GM18498 (cell line): ENCODE data around the gene SGK1.

ENCODE experiments used
- ATAC-seq: cut with Tn5 transposase; IDR thresholded peaks from one replicate; pipeline ENCODE4 v1.9.1; 2021; ENCODE audit warnings: mild to moderate bottlenecking, moderate library complexity; ENCODE audit not compliant: unreplicated experiment

SGK1 gene

GRCh38 chr6:134174672-134175531, 143.0 kb downstream of the SGK1 start:
- peak; percentile 89 for ATAC-seq

DNA sequence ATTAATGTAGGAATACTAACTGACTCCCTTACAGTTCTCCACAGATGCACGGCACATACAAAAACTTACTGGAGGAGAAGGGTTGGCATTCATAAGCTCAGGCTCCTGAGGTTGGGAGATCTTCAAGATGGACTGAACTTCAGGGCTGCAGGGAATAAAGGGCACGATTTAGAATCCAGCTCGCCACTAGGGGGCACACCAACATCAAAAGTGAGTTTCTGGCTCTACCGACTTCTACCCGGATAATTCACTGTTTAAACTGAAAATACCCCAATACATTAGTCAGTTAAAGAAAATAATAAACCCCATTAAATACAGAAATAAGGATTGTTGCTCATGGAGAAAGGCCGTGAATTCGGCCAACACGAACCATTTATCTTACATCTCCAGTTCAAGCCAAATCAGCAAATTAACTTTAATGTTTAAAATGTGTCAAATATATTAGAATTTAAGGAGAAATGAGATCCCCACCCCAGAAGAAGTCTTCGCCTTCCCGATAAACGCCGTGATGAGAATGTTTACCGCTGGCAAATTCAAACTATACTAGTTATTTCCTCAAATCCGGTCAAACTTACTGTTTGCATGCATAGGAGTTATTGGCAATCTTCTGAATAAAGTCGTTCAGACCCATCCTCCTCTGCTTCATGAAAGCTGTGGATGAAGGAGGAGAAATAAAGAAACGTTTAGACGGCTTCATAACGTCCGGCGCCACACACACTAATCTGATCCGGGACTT, 143.8 kb downstream of the SGK1 start:
- ATAC-seq, result no peak

- no peak for ATAC-seq
Measured at GRCh38 chr6:134173366-134173725, 144.6 kb downstream of the SGK1 start.

DNA sequence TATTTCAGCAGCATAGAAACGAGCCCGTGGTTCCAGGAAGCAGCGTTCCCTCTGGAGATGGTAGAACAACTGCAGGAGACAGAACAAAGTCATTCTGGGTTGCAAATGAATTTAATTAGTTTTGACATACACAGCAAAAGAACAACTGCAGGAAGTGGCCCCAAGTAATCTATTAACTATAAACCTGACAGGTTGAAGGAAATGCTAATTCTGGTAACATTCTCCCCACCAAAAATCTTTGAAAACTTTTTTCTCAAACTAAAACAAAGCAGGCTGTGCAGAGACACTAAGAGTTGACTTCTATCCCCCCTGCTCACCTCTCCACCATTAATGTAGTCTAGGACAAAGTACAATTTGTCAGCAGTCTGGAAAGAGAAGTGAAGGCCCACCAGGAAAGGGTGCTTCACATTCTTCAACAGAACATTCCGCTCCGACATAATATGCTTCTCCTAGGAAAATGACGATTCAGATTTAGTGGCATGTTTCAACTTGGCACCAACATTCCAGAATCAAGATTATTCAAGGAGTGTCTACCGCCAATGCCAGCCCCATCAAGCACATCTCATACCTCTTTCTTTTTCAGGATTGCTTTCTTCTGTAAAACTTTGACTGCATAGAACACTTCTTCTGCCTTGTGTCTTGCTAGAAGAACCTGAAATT, 145.1 kb downstream of the SGK1 start:
- no peak for ATAC-seq

- ATAC-seq, result no peak
Measured at GRCh38 chr6:134172020-134172705, 145.7 kb downstream of the SGK1 start.

DNA sequence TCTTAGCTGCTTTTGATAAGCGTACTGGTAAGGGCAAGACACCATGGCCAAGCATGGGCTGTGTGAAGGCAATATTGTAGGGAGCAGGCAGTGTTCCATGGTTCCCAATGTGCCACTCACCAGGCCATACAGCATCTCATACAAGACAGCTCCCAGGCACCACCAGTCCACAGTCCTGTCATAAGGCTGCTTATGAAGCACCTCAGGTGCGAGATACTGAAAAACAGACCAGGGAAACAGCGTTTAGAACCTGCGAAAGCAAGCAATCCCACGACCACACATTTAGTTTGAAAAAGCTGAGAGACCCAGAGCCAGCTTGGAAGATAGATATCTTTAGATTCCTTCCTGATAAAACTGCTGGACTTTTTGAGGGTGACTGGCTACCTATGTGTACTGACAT, 146.4 kb downstream of the SGK1 start:
- ATAC-seq, result no peak

GRCh38 chr6:134170844-134171243, 147.1 kb downstream of the SGK1 start:
- no peak for ATAC-seq

GRCh38 chr6:134169871-134170486, 147.9 kb downstream of the SGK1 start:
- no peak for ATAC-seq

- no peak for ATAC-seq
Measured at GRCh38 chr6:134168590-134169208, 149.2 kb downstream of the SGK1 start.

GRCh38 chr6:134166511-134167261, 151.2 kb downstream of the SGK1 start:
- no peak for ATAC-seq

DNA sequence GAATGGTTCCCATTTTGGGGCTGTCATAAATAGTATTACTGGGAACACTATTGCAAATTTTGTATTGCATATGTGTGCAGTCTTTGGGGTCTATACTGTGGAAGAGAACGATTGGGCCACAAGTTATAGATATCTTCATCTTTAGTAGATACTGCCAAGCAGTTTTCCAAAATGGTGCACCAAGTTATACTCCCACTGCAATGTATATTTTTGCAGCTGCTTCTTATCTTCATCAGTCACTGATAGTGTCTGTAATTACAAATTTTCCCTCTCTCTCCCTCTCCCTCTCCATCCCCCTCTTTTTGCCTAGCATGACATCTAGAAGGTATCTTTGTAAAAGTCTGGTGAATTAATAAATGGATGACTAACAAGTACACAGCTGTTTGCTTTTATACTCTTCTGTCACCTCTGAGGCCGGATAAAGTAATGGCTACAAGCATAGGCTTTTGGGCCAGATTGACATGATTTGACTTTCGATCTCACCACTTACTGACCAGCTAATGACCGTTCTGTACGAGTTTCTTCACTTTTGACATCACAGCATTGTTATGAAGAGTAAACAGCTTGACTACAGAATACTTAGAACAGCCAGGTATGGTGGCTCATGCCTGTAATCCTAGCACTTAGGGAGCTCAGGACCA, 152.2 kb downstream of the SGK1 start:
- no peak for ATAC-seq

- ATAC-seq, result no peak
Measured at GRCh38 chr6:134164300-134164699, 153.6 kb downstream of the SGK1 start.

DNA sequence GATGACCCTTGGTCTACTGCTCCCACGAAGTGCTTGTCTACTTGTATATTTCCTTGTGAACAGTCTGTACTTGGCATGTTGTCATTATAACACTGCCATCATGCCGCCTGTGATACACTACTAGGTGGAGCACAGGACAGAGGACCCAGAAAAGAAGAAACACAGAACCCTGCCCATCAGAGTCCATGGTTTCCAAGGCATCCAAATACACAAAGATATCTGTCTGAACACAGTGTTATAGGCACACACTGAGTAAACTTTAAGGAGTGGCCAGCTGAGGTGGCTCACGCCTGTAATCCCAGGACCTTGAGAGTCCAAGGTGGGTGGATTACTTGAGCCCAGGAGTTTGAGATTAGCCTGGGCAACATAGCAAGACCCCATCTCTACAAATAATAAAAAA, 155.0 kb downstream of the SGK1 start:
- ATAC-seq, result no peak

- ATAC-seq, result no peak
Measured at GRCh38 chr6:134161041-134161440, 156.9 kb downstream of the SGK1 start.

GRCh38 chr6:134152767-134153485, 165.0 kb downstream of the SGK1 start:
- ATAC-seq, result no peak

DNA sequence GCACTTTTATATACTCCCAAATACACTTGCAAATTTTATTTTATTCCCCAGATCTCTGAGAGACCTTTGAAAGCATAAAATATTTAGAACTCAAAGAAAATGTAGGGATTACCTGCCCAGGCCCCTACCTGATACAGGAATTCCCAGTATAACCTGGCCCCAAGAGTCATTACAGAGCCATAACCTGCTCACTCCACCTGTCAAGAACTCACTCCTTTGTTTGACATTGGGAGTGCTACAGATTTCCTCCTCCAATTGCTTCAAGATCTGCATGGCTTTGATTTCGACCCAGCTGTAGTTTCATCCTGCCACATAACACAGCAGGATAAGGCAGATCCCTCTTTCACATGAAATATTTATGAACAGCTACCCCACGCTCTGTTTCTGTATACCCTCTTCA, 169.3 kb downstream of the SGK1 start:
- ATAC-seq, result no peak

- ATAC-seq, result no peak
Measured at GRCh38 chr6:134147034-134147533, 170.8 kb downstream of the SGK1 start.
